ENCODE results near the gene TRIM17.
A peak's percentile ranks its signal among the peaks of the same experiment; 100 is the strongest.

The TRIM17 gene, protein sequence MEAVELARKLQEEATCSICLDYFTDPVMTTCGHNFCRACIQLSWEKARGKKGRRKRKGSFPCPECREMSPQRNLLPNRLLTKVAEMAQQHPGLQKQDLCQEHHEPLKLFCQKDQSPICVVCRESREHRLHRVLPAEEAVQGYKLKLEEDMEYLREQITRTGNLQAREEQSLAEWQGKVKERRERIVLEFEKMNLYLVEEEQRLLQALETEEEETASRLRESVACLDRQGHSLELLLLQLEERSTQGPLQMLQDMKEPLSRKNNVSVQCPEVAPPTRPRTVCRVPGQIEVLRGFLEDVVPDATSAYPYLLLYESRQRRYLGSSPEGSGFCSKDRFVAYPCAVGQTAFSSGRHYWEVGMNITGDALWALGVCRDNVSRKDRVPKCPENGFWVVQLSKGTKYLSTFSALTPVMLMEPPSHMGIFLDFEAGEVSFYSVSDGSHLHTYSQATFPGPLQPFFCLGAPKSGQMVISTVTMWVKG

DNA sequence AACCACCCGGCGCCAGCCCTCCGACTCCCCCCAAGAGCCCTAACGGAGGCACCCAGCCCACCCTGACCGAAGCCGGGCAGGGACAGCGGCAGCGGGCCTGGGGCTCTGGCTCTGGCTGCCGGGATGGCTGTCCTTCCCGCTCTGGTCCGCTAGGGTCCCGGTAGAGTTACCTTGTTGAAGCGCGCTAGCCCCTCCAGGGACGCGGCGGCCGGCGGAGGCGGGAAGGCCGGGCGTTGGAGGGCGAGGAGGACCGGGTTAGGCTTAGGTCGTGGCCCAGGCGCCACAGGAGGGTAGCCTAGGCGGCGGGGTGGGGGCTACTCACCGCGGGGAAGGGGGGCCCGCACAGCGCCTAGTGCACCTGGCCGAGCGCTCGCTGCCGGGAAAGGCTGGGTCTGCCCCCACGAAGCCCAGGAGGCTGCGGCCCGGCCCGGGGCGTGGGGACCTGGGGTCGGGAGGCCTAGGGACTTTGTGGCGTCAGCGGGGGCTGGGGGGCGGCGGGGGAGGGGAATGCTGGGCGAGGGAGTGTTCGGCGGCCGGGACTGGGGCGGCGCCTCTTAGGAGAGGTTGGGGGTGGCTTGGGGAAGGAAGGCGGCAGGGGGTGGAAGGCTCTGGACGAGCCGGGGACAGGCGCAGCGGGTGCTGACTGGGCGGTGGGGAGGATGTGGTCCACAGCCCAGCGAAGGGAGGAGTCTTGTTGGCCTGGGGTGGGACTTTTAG lies at the start of gene TRIM17:
Gene TRIM17, minus strand, starts transcription at position 645 of the 717 bp plus-strand sequence. CDS start 1,789 bp downstream, outside the sequence.
- DNase-seq = peak; percentile 71

DNA sequence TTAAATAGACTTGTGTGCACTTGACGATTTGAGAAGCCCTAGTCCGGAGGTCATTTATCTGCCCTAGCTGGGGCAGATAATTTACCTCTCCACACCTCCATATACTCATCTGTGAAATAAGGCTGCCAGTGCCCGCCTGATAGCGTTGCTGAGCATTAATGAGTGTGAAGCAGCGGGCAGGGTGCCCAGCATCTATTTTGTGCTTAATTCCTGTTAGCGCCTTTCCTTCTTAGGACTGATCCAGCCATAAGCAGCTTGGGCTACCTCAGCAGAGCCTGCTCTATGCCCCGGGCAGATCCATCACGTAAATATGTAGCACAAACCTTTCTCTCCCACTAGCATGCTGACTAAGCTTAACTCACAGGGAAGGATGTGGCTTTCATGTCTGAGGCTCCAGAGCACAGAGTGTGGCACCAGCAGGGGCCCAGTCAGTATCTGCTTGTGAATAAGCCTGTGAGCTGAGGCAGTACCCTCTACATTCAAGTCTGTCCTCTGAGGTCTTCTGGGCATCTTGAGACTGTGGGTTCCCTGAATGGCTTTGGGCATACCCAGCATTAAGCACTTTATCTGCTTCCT lies 49.0 kb upstream of the TRIM17 start:
- DNase-seq = no peak

DNA sequence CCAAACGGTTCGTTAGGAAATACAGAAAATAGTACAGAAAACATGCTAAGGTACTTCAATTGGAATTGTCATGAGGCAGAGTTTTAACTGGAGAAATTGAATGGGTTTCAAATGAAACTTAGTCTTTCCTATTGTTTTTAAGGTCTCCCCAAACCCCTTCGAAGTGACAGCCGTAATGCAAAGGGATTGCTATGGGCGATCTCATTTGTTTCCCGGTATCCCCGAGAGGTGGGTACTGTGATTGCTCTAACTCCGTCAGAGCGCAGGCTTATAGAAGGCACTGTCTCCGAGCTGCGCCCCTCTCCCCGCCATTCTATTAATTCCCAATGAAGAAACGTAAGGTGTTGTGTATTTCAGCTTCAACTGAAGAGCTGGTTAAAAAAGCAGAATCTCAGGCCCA lies 48.5 kb upstream of the TRIM17 start:
- DNase-seq = no peak

DNA sequence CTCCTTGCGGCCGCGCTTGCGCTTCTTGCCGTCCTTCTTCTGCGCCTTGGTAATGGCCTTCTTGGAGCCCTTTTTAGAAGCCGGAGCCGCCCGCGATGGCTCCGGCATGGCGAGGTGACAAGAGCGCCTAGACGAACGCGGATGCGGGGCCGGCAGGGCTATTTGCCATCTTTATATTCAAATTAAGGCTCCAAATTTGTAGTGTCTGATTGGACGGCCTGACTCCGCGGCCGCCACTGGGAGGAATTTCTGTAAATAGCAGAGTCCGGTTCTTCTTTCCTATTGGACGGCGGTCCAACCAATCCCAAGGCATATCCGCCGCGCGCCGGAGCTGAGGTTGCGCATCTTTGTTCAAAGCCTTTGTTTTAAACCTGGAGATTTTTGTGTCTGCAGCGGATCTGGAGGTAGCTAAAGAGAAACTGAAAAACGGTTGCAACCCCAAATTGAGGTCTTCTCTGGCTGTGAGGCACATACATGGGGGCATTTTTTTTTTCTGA lies 47.9 kb upstream of the TRIM17 start:
- peak; percentile 95 for DNase-seq

DNA sequence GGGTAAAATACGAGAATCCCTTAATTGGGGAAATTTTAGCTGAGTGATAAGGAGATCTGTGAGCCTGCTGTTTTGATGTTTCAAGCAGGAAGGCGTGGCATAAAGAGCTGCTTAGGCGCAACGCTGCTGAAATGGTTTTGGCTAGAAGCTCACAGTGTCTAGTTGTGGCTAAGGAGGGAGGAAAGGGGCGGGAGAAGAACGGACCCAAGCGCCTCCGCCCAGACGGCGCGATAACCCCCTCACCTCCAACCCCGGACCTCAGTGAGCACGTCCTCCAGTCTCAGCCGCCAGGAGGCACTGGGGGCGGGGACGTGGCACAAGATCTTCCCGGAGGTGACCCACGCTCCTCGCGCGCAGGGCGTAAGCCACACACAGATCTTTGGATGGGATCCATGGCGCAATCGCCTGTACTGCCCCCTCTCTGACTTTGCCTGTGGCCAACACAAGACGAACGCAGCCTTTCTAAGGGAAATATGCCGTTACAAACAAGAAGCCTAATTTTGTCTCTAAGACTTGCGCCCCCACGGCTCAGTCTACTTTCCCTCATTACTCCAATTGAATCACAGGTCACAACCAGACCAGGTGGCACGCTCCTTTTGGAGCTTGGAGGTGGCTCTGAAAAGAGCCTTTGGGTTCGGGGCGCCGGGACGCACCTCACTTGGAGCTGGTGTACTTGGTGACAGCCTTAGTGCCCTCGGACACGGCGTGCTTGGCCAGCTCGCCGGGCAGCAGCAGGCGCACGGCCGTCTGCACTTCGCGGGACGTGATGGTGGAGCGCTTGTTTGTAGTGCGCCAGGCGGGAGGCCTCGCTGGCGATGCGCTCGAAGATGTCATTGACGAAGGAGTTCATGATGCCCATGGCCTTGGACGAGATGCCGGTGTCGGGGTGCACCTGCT lies 47.1 kb upstream of the TRIM17 start:
- DNase-seq = peak; percentile 96

DNA sequence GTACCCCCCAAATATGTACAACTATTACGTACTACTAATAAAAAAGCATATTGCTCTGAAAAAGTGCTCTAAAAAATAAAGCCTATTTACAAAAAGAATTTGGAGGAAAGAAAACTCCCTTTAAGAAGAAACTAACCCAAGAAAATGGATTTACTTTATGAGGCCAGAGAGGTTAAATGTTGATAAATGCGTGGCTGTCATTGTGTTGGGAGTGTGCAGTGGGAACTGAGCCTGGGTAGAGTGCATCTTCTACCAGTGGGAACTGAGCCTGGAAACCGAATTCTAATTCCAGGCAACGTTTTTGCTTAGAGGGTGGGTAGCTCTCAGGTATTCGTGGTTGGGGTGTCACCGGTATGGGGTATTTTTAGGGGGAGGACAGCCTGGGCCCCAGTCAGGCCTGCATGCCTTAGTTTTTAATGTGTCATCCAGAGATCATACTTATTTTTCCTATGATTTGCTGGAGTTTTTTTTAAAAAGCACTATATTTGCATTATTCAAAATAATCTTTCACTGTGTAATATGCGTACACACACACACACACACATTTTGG lies 46.4 kb upstream of the TRIM17 start:
- DNase-seq = no peak

DNA sequence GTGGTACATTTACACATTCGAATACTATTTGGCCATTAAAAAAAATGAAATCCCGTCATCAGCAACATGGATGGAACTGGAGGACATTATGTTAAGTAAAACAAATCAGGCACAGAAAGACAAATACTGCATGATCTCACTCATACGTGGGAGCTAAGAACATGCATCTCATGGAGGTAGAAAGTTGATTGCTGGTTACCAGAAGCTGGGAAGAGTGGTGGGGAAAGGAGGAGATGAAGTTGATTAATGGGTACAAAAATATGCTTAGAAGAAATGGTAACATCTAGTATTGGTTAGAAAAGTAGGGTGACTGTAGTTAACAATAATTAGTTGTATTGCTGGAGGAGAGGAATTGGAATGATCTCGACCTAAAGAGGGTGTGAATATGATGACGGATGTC lies 45.9 kb upstream of the TRIM17 start:
- no peak for DNase-seq

DNA sequence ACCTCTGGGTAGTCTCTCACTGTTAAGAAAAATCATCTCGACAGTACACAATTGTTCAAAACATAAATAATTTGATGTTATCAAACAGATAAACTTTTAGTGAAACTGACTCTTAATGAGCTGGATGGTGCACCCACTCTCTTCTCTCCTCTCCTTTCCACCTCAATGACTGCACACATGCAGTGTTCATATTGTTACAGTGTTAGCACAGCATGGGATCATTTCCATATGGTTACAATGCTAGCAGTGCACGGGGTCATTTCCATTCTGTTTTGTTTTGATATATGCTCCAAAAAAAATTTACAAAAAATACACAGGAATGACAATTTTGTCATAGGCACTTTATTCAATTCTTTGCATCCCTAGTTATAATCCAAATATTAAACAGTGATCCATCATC lies 44.2 kb upstream of the TRIM17 start:
- DNase-seq = no peak

DNA sequence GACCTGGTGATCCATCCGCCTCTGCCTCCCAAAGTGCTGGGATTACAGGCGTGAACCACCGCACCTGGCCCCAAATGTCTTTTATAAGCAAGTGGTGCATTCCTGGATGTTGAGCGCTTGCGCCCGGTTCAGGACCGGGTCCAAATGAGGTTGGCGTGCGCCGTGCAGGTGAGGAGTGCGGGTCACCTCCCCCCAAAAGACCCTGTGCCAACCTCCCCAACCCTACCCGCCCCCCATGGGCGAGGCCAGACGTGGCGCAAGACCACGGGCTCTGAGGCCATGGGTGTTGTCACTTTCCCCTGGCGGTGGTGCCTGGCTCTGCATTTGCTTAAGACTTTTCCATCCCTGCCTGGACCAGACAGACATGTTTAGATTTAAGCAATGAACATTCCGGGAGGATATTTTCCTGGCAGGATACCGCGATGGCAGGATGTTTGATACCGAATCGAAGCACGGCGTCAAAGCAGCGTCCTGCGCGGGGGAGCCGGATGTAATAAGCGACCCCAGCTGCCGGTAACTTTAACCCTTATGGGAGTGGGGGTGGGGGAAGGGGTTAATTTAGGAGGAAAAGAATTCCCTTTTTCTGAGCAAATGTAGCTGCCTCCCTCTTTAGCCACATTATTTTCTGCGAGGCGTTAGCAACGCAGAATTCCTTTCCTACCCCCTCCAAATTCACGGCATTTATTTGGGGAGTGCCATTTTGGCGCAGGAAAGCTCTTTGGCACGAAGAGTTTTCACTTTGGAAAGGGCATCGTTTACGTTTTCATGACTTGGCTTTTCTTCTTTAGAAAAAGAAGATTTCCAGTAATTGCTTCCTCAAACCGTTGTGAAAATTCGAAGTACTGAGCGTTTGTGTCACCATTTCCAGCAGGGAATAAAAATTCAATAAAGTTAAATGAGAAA lies 42.7 kb upstream of the TRIM17 start:
- DNase-seq = peak; percentile 92

DNA sequence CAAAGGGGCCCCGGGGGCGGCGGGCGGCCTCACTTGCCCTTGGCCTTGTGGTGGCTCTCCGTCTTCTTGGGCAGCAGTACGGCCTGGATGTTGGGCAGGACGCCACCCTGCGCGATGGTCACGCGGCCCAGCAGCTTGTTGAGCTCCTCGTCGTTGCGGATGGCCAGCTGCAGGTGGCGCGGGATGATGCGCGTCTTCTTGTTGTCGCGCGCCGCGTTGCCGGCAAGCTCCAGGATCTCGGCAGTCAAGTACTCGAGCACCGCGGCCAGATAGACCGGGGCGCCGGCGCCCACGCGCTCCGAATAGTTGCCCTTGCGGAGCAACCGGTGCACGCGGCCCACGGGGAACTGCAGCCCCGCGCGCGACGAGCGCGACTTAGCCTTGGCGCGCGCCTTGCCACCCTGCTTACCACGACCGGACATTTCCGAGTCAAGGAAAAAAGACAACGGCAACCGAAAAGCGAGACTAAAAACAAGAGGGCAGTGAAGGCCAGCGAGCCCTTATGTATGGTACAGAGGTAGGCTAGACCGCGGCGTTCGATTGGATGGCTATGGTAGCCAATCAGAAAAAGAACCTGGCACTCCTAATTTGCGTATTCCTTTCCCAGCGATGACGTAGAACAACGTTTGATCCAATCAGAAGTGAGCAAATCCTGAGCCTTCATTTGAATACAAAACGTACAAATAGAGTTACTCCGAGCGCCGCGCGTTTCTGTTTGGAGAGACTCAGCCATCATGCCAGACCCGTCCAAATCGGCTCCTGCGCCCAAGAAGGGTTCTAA lies 40.9 kb upstream of the TRIM17 start:
- peak; percentile 100 for DNase-seq

DNA sequence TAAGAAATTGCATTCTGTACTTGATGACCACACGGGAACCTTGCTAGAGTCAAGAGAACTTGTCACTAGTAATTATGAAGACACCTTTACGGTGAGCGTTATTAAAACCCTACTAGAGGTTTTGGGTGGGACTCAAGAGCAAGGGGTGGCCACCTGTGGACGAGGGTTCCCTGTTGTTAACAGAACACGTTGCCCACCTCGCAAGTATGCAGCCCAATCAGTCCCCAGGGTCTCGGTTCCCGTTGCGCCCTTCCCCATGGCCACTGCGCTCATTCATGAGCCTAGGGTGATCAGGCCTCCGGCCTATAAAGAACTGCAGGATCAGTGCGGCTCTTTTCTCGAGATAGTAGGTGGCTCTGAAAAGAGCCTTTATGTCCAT lies 40.3 kb upstream of the TRIM17 start:
- no peak for DNase-seq

DNA sequence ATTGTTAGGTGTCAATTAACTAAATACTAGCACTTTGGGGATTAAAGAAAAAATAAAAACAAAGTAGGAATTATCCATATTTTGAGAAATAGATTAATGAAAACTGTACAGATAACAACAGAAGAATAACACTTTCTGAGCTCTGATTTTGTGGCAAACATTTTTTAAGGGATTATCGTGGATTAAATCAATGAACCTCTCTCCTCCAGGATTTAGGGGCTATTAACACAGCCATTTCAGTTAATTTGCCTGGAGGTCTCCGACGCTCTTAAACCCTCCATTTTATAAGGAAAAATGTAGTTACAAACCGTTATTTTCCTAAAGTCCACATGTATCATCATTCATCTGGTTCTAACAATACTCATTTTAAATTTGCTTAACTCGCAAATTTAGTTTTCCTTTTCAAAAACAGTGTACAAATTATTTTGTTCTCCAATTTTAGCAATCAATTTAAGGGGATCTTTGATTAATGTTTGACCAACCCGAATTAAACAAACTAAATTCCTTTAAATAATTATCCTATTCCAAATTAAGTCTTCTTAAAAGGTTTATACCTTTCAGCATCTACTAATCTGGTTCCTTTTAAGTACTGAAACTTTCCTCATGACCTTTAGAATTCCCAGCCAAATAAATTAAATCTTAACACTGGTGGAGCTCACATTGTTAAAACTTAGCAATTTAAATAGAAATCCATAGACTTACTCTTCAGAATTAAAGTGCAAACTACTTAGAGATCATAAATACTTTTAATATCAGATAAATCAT lies 39.8 kb upstream of the TRIM17 start:
- no peak for DNase-seq

DNA sequence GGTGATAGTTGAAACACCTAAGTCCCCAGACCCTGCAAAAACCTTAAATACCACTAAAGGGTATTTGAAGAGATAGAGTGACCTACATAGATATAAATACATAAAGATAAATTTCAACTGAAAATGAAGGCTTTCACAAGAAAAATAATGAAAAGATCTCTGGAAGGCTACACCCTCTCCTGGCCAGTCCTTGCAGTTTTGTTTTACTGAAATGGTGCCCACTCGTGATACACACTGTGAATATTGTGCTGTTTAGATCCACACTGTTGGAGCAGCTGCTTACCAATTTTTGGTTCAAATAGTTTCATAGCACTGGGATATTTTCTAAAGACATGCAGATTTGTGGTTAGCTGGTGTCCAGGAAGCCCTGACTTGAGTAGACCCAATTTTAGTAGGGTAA lies 39.1 kb upstream of the TRIM17 start:
- DNase-seq = peak; percentile 69

DNA sequence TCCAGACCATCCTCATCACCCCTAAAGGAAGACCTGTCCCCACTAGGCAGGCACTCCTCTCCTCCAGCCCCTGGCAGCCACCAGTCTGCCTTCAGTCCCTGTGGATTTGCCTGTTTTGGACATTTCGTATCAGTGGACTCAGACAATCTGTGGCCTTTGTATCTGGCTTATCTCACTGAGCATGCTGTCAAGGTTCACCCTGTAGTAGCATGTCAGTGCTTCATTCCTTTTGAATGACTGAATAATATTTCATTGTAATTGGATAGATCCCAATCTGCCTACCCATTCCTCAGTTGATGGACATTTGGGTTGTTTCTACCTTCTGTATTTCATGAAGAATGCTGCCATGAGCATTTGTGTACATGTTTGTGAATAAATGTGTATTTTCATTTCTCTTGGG lies 37.6 kb upstream of the TRIM17 start:
- DNase-seq = no peak

DNA sequence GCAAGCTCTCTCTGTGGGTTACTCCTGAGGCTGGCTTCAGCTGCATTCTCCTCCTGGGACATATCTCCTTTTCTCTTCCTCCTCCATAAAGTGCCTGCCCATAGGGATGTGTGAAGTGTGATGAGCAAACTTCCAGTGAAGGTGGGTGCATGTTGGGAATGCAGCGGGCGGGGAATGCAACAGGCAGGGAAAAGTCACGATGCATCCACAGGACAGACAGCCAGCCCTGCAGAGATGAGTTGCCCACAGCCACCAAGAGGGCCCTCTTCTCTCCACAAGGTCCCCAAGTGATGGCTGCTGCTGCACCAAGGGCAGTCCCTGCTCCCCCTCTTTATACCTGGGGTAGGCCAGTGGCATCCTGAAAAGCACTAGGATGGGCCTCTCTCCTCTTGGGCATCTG lies 37.0 kb upstream of the TRIM17 start:
- DNase-seq = no peak

DNA sequence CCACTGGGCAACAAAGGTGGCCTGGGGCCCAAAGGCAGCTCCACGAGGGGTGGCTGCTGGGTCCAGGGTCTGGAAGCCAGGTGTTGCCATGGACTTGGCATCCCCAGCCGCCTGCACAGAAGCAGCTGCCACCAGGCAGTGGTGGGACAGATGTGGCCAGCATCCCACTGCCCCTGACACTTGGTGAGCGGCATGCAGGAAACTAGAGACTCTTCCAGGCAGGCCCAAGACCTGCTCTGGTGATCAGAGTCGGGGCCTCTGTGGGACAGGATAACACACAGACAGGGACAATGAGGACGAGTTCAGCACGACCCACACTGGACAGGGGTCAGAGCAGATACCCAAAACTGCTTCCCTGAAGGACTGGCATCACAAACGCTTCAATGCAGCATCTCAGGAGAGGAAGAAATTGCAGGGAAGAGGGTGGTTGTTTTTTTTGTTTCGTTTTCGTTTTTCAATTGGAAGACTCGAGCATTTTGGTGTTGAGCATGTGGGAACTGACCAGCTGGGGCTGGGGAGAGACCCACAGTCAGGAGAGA lies 36.4 kb upstream of the TRIM17 start:
- no peak for DNase-seq

DNA sequence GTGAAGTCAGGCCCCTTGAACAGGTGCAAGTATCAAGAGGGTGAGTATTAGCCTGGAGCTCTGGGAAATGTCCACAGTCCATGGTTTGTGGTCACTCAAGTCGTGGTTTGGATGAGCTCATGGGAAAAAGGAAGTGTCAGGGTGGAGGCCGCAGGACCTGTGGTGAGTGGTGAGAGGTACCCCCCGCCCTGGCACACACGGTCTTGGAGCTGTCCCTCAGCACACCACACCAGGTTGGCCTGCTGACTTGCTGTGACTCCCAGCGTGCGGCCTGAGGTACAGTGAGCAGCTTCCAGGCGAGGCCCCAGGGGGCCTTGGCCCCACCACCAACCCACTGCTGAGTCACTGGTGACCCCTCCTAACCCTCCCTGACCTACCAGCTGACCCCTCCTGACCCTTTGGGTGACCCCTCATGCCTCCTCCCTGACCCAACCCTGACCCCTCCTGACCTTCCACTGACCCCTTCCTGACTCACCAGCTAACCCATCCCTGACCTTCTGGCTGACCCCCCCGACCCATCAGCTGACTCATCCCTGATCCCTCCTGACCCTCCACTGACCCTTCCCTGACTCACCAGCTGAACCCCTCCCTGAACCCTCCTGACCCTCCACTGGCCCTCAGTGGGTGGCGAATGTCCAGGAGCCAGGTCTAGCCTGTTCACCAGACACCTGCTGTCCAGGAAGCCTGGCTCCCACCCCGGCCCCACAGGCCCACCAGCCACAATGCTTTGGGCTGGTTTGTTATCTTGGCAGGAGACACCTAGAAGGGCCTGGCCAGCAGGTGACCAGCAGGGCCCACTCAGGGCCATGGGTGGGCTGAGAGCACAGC lies 35.7 kb upstream of the TRIM17 start:
- DNase-seq = no peak

DNA sequence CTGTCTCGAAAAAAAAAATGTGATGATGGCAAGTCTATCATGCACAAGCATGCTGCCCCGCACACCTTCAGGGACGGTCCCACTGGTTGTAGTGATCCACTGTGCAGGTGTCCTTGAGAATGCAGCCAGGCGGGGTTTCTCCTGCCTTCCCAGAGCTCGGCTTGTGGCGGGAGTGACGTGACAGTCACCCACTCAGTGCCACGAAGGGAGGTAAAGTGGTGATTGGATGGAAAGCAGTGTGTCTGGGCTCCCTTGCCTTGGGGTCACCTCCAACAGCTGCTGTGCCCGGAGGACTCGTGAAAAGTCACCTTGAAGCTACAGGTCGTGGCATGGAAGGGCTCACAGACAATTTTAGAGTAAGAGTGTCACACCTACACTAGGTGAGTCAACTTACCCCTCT lies 33.5 kb upstream of the TRIM17 start:
- DNase-seq = no peak
